ENCODE results near the gene PCDH9.
A peak's percentile ranks its signal among the peaks of the same experiment; 100 is the strongest.

PCDH9 gene

DNA sequence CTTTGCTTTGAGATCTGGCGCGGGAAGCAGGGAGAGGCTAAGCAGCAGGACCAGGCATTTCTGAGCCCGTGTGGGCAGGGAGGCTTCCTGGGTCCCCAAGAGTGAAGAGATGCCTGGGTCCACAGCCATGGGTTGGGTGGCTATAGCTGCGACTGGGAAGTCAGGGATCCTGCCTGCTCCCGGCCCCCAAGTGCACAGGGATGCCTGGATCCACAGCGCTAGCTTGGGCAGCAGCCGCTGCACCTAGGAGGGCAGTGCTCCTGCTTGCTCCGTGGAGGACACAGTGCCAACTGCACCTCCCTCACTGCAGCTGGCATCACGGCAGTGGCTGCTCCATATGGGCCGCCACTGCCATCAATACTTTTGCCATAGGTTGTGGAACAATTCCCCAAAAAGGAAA is 384.7 kb downstream of the PCDH9 start:
- H3K18ac ChIP-seq (ENCODE audit: low read length), result no peak overlapping the region
- H2BK120ac ChIP-seq (ENCODE audit: low read depth, low read length), result no peak overlapping the region
- no peaks in the 10 kb centered on the region for H3K79me2 ChIP-seq (ENCODE audit: control insufficient read depth, insufficient read depth, low read length)
- H3K27ac ChIP-seq (ENCODE audit: low read depth, low read length), result no peak overlapping the region
- H3K4ac ChIP-seq (ENCODE audit: low read depth, low read length), result no peak overlapping the region
- H3K23ac ChIP-seq (ENCODE audit: low read length), result no peak overlapping the region
- H3K9ac ChIP-seq (ENCODE audit: low read length), result no peak overlapping the region
- H3K4me1 ChIP-seq (ENCODE audit: control insufficient read depth, low read depth, low read length), result no peaks in the 10 kb centered on the region
- no peaks in the 10 kb centered on the region for H3K36me3 ChIP-seq (ENCODE audit: control insufficient read depth, insufficient read depth, low read length)
- H2AK5ac ChIP-seq (ENCODE audit: low read length), result no peak overlapping the region
- no peaks in the 10 kb centered on the region for H3K27me3 ChIP-seq (ENCODE audit: insufficient read depth, low read length, poor library complexity)
- H4K8ac ChIP-seq (ENCODE audit: low read depth, low read length), result no peak overlapping the region
- no peaks in the 10 kb centered on the region for H3K79me1 ChIP-seq (ENCODE audit: low read length)
- no peak overlapping the region for H3K4me2 ChIP-seq (ENCODE audit: low read length)
- H3K56ac ChIP-seq (ENCODE audit: low read length), result no peak overlapping the region
- no CpG with 5 or more reads among the region's 10 CpGs for WGBS (ENCODE audit: extremely low coverage, insufficient coverage, low lambda C conversion rate)
- no peak overlapping the region for H2BK15ac ChIP-seq (replicated peaks; ENCODE audit: low read depth)
- no peak overlapping the region for H2BK5ac ChIP-seq (ENCODE audit: low read length)
- H4K5ac ChIP-seq (ENCODE audit: low read length), result no peak overlapping the region
- no peak overlapping the region for H3K4me3 ChIP-seq (ENCODE audit: low read length)
- no peak for DNase-seq

DNA sequence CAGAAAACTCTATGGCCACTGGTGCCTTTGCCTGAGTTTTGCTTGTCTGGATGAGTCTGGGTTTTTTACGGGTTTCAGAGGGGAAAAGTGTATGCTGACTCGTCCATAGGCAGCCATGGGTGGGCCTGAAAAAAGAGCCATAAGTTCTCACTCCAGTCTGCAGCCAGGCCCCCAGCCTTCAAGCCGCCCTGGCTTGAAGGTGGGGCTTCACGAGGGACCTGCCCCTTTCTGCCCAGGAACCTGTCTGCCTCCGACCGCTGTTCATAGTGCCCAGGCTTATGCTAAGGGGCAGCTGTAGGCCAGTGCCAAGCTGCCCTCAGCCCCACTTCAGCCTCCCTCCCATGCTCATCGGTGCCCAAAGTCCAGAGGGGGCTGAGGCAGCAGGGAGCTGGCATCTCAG is 385.2 kb downstream of the PCDH9 start:
- H3K4ac ChIP-seq (ENCODE audit: low read depth, low read length), result no peak overlapping the region

DNA sequence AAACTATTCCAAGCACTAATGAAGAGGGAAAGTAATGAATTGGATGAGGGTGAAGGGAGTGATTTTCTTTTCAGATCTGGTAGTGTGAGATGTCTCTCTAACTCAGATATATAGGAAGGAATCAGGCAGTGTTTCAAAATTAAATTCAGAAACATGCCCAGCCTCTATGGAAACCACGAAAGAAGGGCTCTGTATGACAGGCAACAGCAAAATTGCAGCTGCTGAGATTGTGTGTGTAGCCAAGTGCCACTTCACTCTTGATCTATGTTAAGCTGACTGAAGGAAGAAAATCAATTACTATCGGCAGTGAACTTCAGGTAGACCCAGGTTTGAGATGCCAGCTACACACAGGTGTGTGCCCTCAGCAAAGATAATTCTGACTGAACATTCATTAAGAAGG is 387.4 kb downstream of the PCDH9 start:
- Histone ChIP-seq H3K9ac (ENCODE audit: low read length) (no peak overlapping the region), H3K23ac (ENCODE audit: low read length) (no peak overlapping the region), H2BK15ac (replicated peaks; ENCODE audit: low read depth) (no peak overlapping the region), H3K79me2 (ENCODE audit: control insufficient read depth, insufficient read depth, low read length) (no peaks in the 10 kb centered on the region), H3K18ac (ENCODE audit: low read length) (no peak overlapping the region), H3K4me1 (ENCODE audit: control insufficient read depth, low read depth, low read length) (no peaks in the 10 kb centered on the region), H3K27ac (ENCODE audit: low read depth, low read length) (no peak overlapping the region), H3K4me2 (ENCODE audit: low read length) (no peak overlapping the region), H3K36me3 (ENCODE audit: control insufficient read depth, insufficient read depth, low read length) (no peaks in the 10 kb centered on the region), H2AK5ac (ENCODE audit: low read length) (no peak overlapping the region), H3K79me1 (ENCODE audit: low read length) (no peaks in the 10 kb centered on the region), H4K8ac (ENCODE audit: low read depth, low read length) (no peak overlapping the region), H3K4me3 (ENCODE audit: low read length) (no peak overlapping the region), H3K56ac (ENCODE audit: low read length) (no peak overlapping the region), H2BK5ac (ENCODE audit: low read length) (no peak overlapping the region), H4K5ac (ENCODE audit: low read length) (no peak overlapping the region), H3K4ac (ENCODE audit: low read depth, low read length) (no peak overlapping the region), H3K27me3 (ENCODE audit: insufficient read depth, low read length, poor library complexity) (no peaks in the 10 kb centered on the region), H2BK120ac (ENCODE audit: low read depth, low read length) (no peak overlapping the region)
- DNase-seq, result no peak
- WGBS (ENCODE audit: extremely low coverage, insufficient coverage, low lambda C conversion rate), result no CpG with 5 or more reads among the region's 2 CpGs

More for the DNA sequence above, 385.2 kb downstream of the PCDH9 start:
- Histone ChIP-seq H3K4me2 (ENCODE audit: low read length) (no peak overlapping the region), H3K4me3 (ENCODE audit: low read length) (no peak overlapping the region), H3K79me1 (ENCODE audit: low read length) (no peaks in the 10 kb centered on the region), H2BK5ac (ENCODE audit: low read length) (no peak overlapping the region), H4K8ac (ENCODE audit: low read depth, low read length) (no peak overlapping the region), H3K4me1 (ENCODE audit: control insufficient read depth, low read depth, low read length) (no peaks in the 10 kb centered on the region), H3K36me3 (ENCODE audit: control insufficient read depth, insufficient read depth, low read length) (no peaks in the 10 kb centered on the region), H3K27ac (ENCODE audit: low read depth, low read length) (no peak overlapping the region), H3K18ac (ENCODE audit: low read length) (no peak overlapping the region), H2BK15ac (replicated peaks; ENCODE audit: low read depth) (no peak overlapping the region), H2AK5ac (ENCODE audit: low read length) (no peak overlapping the region), H3K79me2 (ENCODE audit: control insufficient read depth, insufficient read depth, low read length) (no peaks in the 10 kb centered on the region), H3K23ac (ENCODE audit: low read length) (no peak overlapping the region), H3K27me3 (ENCODE audit: insufficient read depth, low read length, poor library complexity) (no peaks in the 10 kb centered on the region), H3K56ac (ENCODE audit: low read length) (no peak overlapping the region), H4K5ac (ENCODE audit: low read length) (no peak overlapping the region), H2BK120ac (ENCODE audit: low read depth, low read length) (no peak overlapping the region), H3K9ac (ENCODE audit: low read length) (no peak overlapping the region)
- DNase-seq, result no peak
- no CpG with 5 or more reads among the region's 7 CpGs for WGBS (ENCODE audit: extremely low coverage, insufficient coverage, low lambda C conversion rate)

DNA sequence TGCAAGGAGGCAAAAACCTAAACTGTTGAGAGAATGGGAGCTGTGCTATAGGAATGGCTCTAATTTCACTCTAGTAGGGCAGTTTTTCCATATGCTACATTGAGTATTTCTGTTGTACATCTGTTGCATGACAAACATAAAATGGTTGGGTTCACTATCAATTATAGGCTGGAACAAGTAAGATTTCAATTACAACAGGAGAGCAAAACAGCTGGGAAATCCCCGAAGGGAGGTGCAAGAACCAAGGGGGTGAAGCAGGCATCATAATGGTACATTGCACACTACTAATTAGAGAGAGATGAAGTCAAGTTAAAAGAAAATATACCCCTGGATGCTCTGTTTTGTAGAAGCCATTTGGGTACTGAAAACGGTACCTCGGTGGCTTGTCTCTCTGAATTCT is 389.5 kb downstream of the PCDH9 start:
- H3K9ac ChIP-seq (ENCODE audit: low read length), result no peak overlapping the region
- WGBS (ENCODE audit: extremely low coverage, insufficient coverage, low lambda C conversion rate), result no CpG with 5 or more reads among the region's 3 CpGs
- no peak overlapping the region for H2BK15ac ChIP-seq (replicated peaks; ENCODE audit: low read depth)
- no peaks in the 10 kb centered on the region for H3K4me1 ChIP-seq (ENCODE audit: control insufficient read depth, low read depth, low read length)
- no peak overlapping the region for H3K4ac ChIP-seq (ENCODE audit: low read depth, low read length)
- no peak for DNase-seq
- H3K23ac ChIP-seq (ENCODE audit: low read length), result no peak overlapping the region
- H2BK5ac ChIP-seq (ENCODE audit: low read length), result no peak overlapping the region
- H3K18ac ChIP-seq (ENCODE audit: low read length), result no peak overlapping the region
- no peak overlapping the region for H3K4me3 ChIP-seq (ENCODE audit: low read length)
- H3K79me2 ChIP-seq (ENCODE audit: control insufficient read depth, insufficient read depth, low read length), result no peaks in the 10 kb centered on the region
- H2AK5ac ChIP-seq (ENCODE audit: low read length), result no peak overlapping the region
- no peak overlapping the region for H2BK120ac ChIP-seq (ENCODE audit: low read depth, low read length)
- H3K36me3 ChIP-seq (ENCODE audit: control insufficient read depth, insufficient read depth, low read length), result no peaks in the 10 kb centered on the region
- no peaks in the 10 kb centered on the region for H3K79me1 ChIP-seq (ENCODE audit: low read length)
- no peak overlapping the region for H3K4me2 ChIP-seq (ENCODE audit: low read length)
- H3K27ac ChIP-seq (ENCODE audit: low read depth, low read length), result no peak overlapping the region
- H4K5ac ChIP-seq (ENCODE audit: low read length), result no peak overlapping the region
- no peaks in the 10 kb centered on the region for H3K27me3 ChIP-seq (ENCODE audit: insufficient read depth, low read length, poor library complexity)
- no peak overlapping the region for H4K8ac ChIP-seq (ENCODE audit: low read depth, low read length)
- H3K56ac ChIP-seq (ENCODE audit: low read length), result no peak overlapping the region

DNA sequence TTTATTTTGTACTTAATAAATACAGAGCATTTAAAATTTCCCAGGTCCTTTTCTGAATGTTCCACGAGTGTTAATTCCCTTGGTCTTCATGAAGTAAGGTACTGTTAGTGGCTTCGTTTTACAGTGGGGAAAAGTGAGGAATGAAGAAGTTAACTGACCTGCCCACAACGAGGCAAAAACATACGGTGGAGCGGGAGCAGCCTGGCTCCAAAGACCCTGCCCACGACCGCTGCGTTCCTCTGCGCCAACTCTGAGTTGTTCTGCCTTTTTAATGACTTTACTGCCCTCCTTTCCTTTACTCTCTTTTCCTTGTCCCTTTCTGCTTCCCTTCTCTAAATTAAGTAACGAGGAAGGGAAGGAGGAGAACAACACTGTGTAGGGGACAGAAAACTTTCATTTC is 392.9 kb downstream of the PCDH9 start:
- no peak overlapping the region for H4K5ac ChIP-seq (ENCODE audit: low read length)
- no peak for DNase-seq
- no peak overlapping the region for H3K18ac ChIP-seq (ENCODE audit: low read length)
- no peak overlapping the region for H3K4me2 ChIP-seq (ENCODE audit: low read length)
- no peak overlapping the region for H2BK120ac ChIP-seq (ENCODE audit: low read depth, low read length)
- H2BK15ac ChIP-seq (replicated peaks; ENCODE audit: low read depth), result no peak overlapping the region
- H2AK5ac ChIP-seq (ENCODE audit: low read length), result no peak overlapping the region
- H3K4me3 ChIP-seq (ENCODE audit: low read length), result no peak overlapping the region
- no peak overlapping the region for H3K23ac ChIP-seq (ENCODE audit: low read length)
- no peak overlapping the region for H4K8ac ChIP-seq (ENCODE audit: low read depth, low read length)
- no peak overlapping the region for H2BK5ac ChIP-seq (ENCODE audit: low read length)
- H3K9ac ChIP-seq (ENCODE audit: low read length), result no peak overlapping the region
- no peaks in the 10 kb centered on the region for H3K4me1 ChIP-seq (ENCODE audit: control insufficient read depth, low read depth, low read length)
- H3K27me3 ChIP-seq (ENCODE audit: insufficient read depth, low read length, poor library complexity), result no peaks in the 10 kb centered on the region
- H3K36me3 ChIP-seq (ENCODE audit: control insufficient read depth, insufficient read depth, low read length), result no peaks in the 10 kb centered on the region
- no peak overlapping the region for H3K4ac ChIP-seq (ENCODE audit: low read depth, low read length)
- H3K79me2 ChIP-seq (ENCODE audit: control insufficient read depth, insufficient read depth, low read length), result no peaks in the 10 kb centered on the region
- no CpG with 5 or more reads among the region's 10 CpGs for WGBS (ENCODE audit: extremely low coverage, insufficient coverage, low lambda C conversion rate)
- H3K79me1 ChIP-seq (ENCODE audit: low read length), result no peaks in the 10 kb centered on the region
- H3K56ac ChIP-seq (ENCODE audit: low read length), result no peak overlapping the region
- no peak overlapping the region for H3K27ac ChIP-seq (ENCODE audit: low read depth, low read length)

DNA sequence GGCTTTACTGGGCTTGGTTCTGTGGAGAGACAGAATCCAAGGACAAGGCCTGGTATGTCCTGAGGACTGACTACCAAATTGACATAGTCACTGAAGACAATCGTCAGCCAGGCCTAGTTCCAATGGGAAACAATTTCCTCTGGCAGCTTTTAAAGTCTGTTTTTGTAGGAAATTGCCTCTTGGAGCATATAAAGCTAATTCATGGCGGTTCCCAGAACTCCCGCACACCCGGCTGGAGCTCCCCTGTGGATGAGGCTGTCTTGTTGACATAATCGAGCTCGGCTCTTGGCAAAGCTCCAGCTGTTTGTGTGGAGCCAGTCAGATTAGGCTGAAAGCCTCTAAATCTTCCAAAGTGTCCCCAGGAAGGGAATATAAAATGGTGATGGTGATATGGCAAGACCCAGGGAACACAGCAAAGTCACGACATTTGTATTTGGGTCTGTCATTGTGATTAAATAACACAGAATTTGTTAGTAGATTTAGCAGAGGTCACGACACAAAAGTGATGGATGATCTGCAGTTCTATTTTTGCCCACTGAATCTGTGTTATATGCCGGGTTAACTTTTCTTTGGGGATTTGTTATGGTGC is 395.0 kb downstream of the PCDH9 start:
- Histone ChIP-seq H3K56ac (ENCODE audit: low read length) (no peak overlapping the region), H3K4ac (ENCODE audit: low read depth, low read length) (no peak overlapping the region), H2BK5ac (ENCODE audit: low read length) (no peak overlapping the region), H2AK5ac (ENCODE audit: low read length) (no peak overlapping the region), H3K36me3 (ENCODE audit: control insufficient read depth, insufficient read depth, low read length) (no peaks in the 10 kb centered on the region), H4K5ac (ENCODE audit: low read length) (no peak overlapping the region), H3K79me2 (ENCODE audit: control insufficient read depth, insufficient read depth, low read length) (no peaks in the 10 kb centered on the region), H3K79me1 (ENCODE audit: low read length) (no peaks in the 10 kb centered on the region), H3K27ac (ENCODE audit: low read depth, low read length) (no peak overlapping the region), H2BK120ac (ENCODE audit: low read depth, low read length) (no peak overlapping the region), H3K4me1 (ENCODE audit: control insufficient read depth, low read depth, low read length) (no peaks in the 10 kb centered on the region), H2BK15ac (replicated peaks; ENCODE audit: low read depth) (no peak overlapping the region), H3K18ac (ENCODE audit: low read length) (no peak overlapping the region), H4K8ac (ENCODE audit: low read depth, low read length) (no peak overlapping the region), H3K23ac (ENCODE audit: low read length) (no peak overlapping the region), H3K9ac (ENCODE audit: low read length) (no peak overlapping the region), H3K27me3 (ENCODE audit: insufficient read depth, low read length, poor library complexity) (no peaks in the 10 kb centered on the region), H3K4me2 (ENCODE audit: low read length) (no peak overlapping the region), H3K4me3 (ENCODE audit: low read length) (no peak overlapping the region)
- DNase-seq, result peak; percentile 5
- WGBS (ENCODE audit: extremely low coverage, insufficient coverage, low lambda C conversion rate), result no CpG with 5 or more reads among the region's 9 CpGs
